KBM-7 (cell line): ENCODE data around the gene RPS6KA3.
"Not testable (repeated sequence)": the region's sequence is repeated elsewhere in the genome, so short reads cannot be mapped to it uniquely, and the experiment has no call there.

Experiments used
- DNase-seq: peaks from one replicate; pipeline ENCODE4 v3.0.0-alpha.2; 2015
- in situ Hi-C: fragments of 300-500 bp; cut with MboI; formaldehyde crosslinking; loops from 2 replicates; pipeline ENCODE4 v1.14.3; 2020; ENCODE audit warnings: low sequenced_read_pairs, low pct_unique_long_range_greater_than_20kb, mixed read lengths

Gene RPS6KA3

GRCh38 chrX:20126833-20127232 lies 139.9 kb downstream of the RPS6KA3 start:
- in situ Hi-C loops, DNase-seq: not testable (repeated sequence)

- in situ Hi-C loops = no loop called here
- no peak for DNase-seq
Measured at GRCh38 chrX:20124964-20125363, 141.7 kb downstream of the RPS6KA3 start.

GRCh38 chrX:20118065-20118824 lies 148.5 kb downstream of the RPS6KA3 start:
- no peak for DNase-seq
- in situ Hi-C loops = no loop called here

- in situ Hi-C loops = no loop called here
- no peak for DNase-seq
Measured at GRCh38 chrX:20116577-20117240, 150.0 kb downstream of the RPS6KA3 start, which contains the start of gene MAP7D2. Gene MAP7D2 (minus strand): TSS chrX:20116907. CDS start chrX:20116879, 28 bp downstream.

- no peak for DNase-seq
- in situ Hi-C loops = no loop called here
Measured at GRCh38 chrX:20116087-20116576, 150.6 kb downstream of the RPS6KA3 start.

GRCh38 chrX:20112022-20112774 lies 154.5 kb downstream of the RPS6KA3 start:
- in situ Hi-C loops = no loop called here
- no peak for DNase-seq

GRCh38 chrX:20111271-20111670 lies 155.4 kb downstream of the RPS6KA3 start:
- no peak for DNase-seq
- in situ Hi-C loops = no loop called here

- no peak for DNase-seq
- in situ Hi-C loops = no loop called here
Measured at GRCh38 chrX:20101934-20102581, 164.7 kb downstream of the RPS6KA3 start.
